8988T (cell line): Measurements from ENCODE around the gene SORL1.

Source experiments
- DNase-seq: peaks from one replicate; pipeline ENCODE4 v3.0.0; 2011

Gene SORL1

GRCh38 chr11:121643479-121644186, 191.5 kb downstream of the SORL1 start:
- DNase-seq: no peak

GRCh38 chr11:121644187-121644512, 192.0 kb downstream of the SORL1 start:
- DNase-seq: no peak

- no peak for DNase-seq
Observed at GRCh38 chr11:121645001-121645400, 192.9 kb downstream of the SORL1 start.

- DNase-seq: no peak
Observed at GRCh38 chr11:121645596-121645995, 193.5 kb downstream of the SORL1 start.

GRCh38 chr11:121648306-121648705, 196.2 kb downstream of the SORL1 start:
- peak; percentile 28 for DNase-seq

GRCh38 chr11:121649798-121650197, 197.7 kb downstream of the SORL1 start:
- DNase-seq: no peak

GRCh38 chr11:121650351-121651256, 198.5 kb downstream of the SORL1 start:
- no peak for DNase-seq

- no peak for DNase-seq
Observed at GRCh38 chr11:121651257-121651605, 199.1 kb downstream of the SORL1 start.

- no peak for DNase-seq
Observed at GRCh38 chr11:121652971-121653370, 200.9 kb downstream of the SORL1 start.

- no peak for DNase-seq
Observed at GRCh38 chr11:121654259-121654842, 202.2 kb downstream of the SORL1 start.

GRCh38 chr11:121654843-121655536, 202.9 kb downstream of the SORL1 start:
- no peak for DNase-seq

- DNase-seq: peak; percentile 87
Observed at GRCh38 chr11:121655537-121656327, 203.6 kb downstream of the SORL1 start.

GRCh38 chr11:121656328-121657090, 204.4 kb downstream of the SORL1 start:
- DNase-seq: no peak

- DNase-seq: no peak
Observed at GRCh38 chr11:121657146-121657545, 205.0 kb downstream of the SORL1 start.

GRCh38 chr11:121659811-121660210, 207.7 kb downstream of the SORL1 start:
- DNase-seq: no peak

- no peak for DNase-seq
Observed at GRCh38 chr11:121661880-121662486, 209.9 kb downstream of the SORL1 start.

- DNase-seq: no peak
Observed at GRCh38 chr11:121664144-121664543, 212.0 kb downstream of the SORL1 start.

GRCh38 chr11:121665206-121665838, 213.2 kb downstream of the SORL1 start:
- DNase-seq: no peak

GRCh38 chr11:121667836-121668235, 215.7 kb downstream of the SORL1 start:
- DNase-seq: no peak

- no peak for DNase-seq
Observed at GRCh38 chr11:121669422-121669821, 217.3 kb downstream of the SORL1 start.

- no peak for DNase-seq
Observed at GRCh38 chr11:121670266-121670665, 218.2 kb downstream of the SORL1 start.
